Trophoblast cell (in vitro differentiated cells and primary cell): ENCODE results near the gene LTBR. TPM values are rescaled to one million over a fixed set of nuclear protein-coding genes. Genes with fewer than 3 reads are reported as not detected.
A peak's percentile ranks its signal among the peaks of the same experiment; 100 is the strongest.

Experiments
- DNase-seq, 2 donors: peaks; one replicate each; pipeline ENCODE4 v3.0.0-alpha.2; 2016
- H2AFZ ChIP-seq: 2 replicates; pipeline ENCODE4 v1.6.1; 2013; ENCODE audit warnings: low read length, moderate library complexity, mild to moderate bottlenecking; ENCODE audit not compliant: insufficient read depth, poor library complexity
- H2AK5ac ChIP-seq: 2 replicates; pipeline ENCODE4 v1.6.1; 2013; ENCODE audit warnings: mild to moderate bottlenecking, low read length
- H2BK120ac ChIP-seq: 2 replicates; pipeline ENCODE4 v1.6.1; 2013; ENCODE audit warnings: low read length, mild to moderate bottlenecking, moderate library complexity; ENCODE audit not compliant: insufficient read depth, poor library complexity
- H2BK12ac ChIP-seq: 2 replicates; pipeline ENCODE4 v1.6.1; 2013; ENCODE audit warnings: mild to moderate bottlenecking, low read length, moderate library complexity
- H2BK5ac ChIP-seq: 2 replicates; pipeline ENCODE4 v1.6.1; 2013; ENCODE audit warnings: low read length, low read depth, moderate library complexity, mild to moderate bottlenecking; ENCODE audit not compliant: poor library complexity
- H3K14ac ChIP-seq: 2 replicates; pipeline ENCODE4 v1.6.1; 2013; ENCODE audit warnings: mild to moderate bottlenecking, low read length
- H3K18ac ChIP-seq: 2 replicates; pipeline ENCODE4 v1.6.1; 2013; ENCODE audit warnings: mild to moderate bottlenecking, low read length
- H3K23ac ChIP-seq: 2 replicates; pipeline ENCODE4 v1.6.1; 2013; ENCODE audit warnings: low read length
- H3K27ac ChIP-seq: 2 replicates; pipeline ENCODE4 v1.5.1; 2013; ENCODE audit warnings: low read depth, mild to moderate bottlenecking, inconsistent platforms, low read length, moderate library complexity
- H3K27me3 ChIP-seq: 2 replicates; pipeline ENCODE4 v1.6.1; 2013; ENCODE audit warnings: inconsistent platforms, mild to moderate bottlenecking, low read length, moderate library complexity; ENCODE audit not compliant: insufficient read depth
- H3K36me3 ChIP-seq, 2 experiments: 1 replicate in 1 of 2; 2 replicates in 1 of 2; pipeline ENCODE4 v1.6.1; 2013; ENCODE audit warnings: low read length in 2 of 2, mild to moderate bottlenecking in 2 of 2, moderate library complexity in 1 of 2; ENCODE audit not compliant: insufficient read depth in 2 of 2, control insufficient read depth in 1 of 2
- H3K4ac ChIP-seq: 2 replicates; pipeline ENCODE4 v1.6.1; 2013; ENCODE audit warnings: low read depth, mild to moderate bottlenecking, low read length, moderate library complexity
- H3K4me1 ChIP-seq, 2 experiments: 1 replicate in 1 of 2; 2 replicates in 1 of 2; pipeline ENCODE4 v1.6.1; 2013; ENCODE audit warnings: low read length in 2 of 2, mild to moderate bottlenecking in 2 of 2, moderate library complexity in 1 of 2; ENCODE audit not compliant: insufficient read depth in 2 of 2, control insufficient read depth in 1 of 2
- H3K4me2 ChIP-seq: 2 replicates; pipeline ENCODE4 v1.6.1; 2013; ENCODE audit warnings: inconsistent platforms, mild to moderate bottlenecking, low read length, moderate library complexity
- H3K4me3 ChIP-seq: 2 replicates; pipeline ENCODE4 v1.5.1; 2013; ENCODE audit warnings: mild to moderate bottlenecking, low read depth, low read length, inconsistent platforms
- H3K79me1 ChIP-seq: one replicate; pipeline ENCODE4 v1.6.1; 2013; ENCODE audit warnings: low read length
- H3K79me2 ChIP-seq: 2 replicates; pipeline ENCODE4 v1.6.1; 2013; ENCODE audit warnings: low read length, mild to moderate bottlenecking; ENCODE audit not compliant: control insufficient read depth, insufficient read depth, poor library complexity
- H3K9ac ChIP-seq: 2 replicates; pipeline ENCODE4 v1.6.1; 2013; ENCODE audit warnings: mild to moderate bottlenecking, low read length
- H3K9me3 ChIP-seq: 2 replicates; pipeline ENCODE4 v1.6.1; 2013; ENCODE audit warnings: low read depth, mild to moderate bottlenecking, control low read depth, inconsistent platforms, low read length; ENCODE audit not compliant: insufficient read depth
- H4K12ac ChIP-seq: 2 replicates; pipeline ENCODE4 v1.6.1; 2013; ENCODE audit warnings: low read depth, mild to moderate bottlenecking, low read length, moderate library complexity
- H4K8ac ChIP-seq: 2 replicates; pipeline ENCODE4 v1.6.1; 2013; ENCODE audit warnings: low read depth, mild to moderate bottlenecking, low read length, moderate library complexity
- H4K91ac ChIP-seq: one replicate; pipeline ENCODE4 v1.6.1; 2013; ENCODE audit warnings: low read depth, mild to moderate bottlenecking, low read length, moderate library complexity
- WGBS: extraction: QIAGEN DNeasy Blood & Tissue Kit; methylation state at CpG from one replicate; pipeline ENCODE4 v1.1.7; 2013; ENCODE audit warnings: missing lambda C conversion rate; ENCODE audit not compliant: insufficient read length, insufficient coverage; ENCODE audit errors: extremely low coverage; 5-methylcytosine and 5-hydroxymethylcytosine counted together
- polyA plus RNA-seq: library from polyadenylated mRNA; stranded (reverse); fragments of 200-250 nt; gene quantifications from 2 replicates; pipeline ENCODE4 v1.2.3, GENCODE V29; 2013

The LTBR gene
- 34.3 and 34.8 TPM in 2 replicates for polyA plus RNA-seq

GRCh38 chr12:6383572-6384498 is at the start of gene LTBR:
Gene LTBR (plus strand): TSS chr12:6384162. CDS start chr12:6384359, 197 bp downstream.
- peak within 1 kb of the TSS; percentile 64 for H3K27ac ChIP-seq
- H3K4me2 ChIP-seq = peak within 1 kb of the TSS; percentile 59
- H3K9me3 ChIP-seq = no peaks in the 10 kb centered on the region
- peak within 1 kb of the TSS; percentile 96 for H3K18ac ChIP-seq
- H3K14ac ChIP-seq = peak within 1 kb of the TSS; percentile 96
- peaks cover 11% of the 10 kb centered on the region for H3K79me2 ChIP-seq
- peaks cover 7 to 11% of the 10 kb centered on the region in 2 experiments for H3K36me3 ChIP-seq
- H3K27me3 ChIP-seq = no peaks in the 10 kb centered on the region
- H3K9ac ChIP-seq = no peak within 1 kb of the TSS
- peak within 1 kb of the TSS; percentile 95 for H4K91ac ChIP-seq
- H2AFZ ChIP-seq = peak within 1 kb of the TSS; percentile 97
- no CpG with 5 or more reads among the region's 62 CpGs for WGBS
- peak within 1 kb of the TSS; percentile 97 for H4K8ac ChIP-seq
- H2BK5ac ChIP-seq = peak within 1 kb of the TSS; percentile 70
- DNase-seq = peak; percentile 96 to 97
- no peak within 1 kb of the TSS for H3K23ac ChIP-seq
- peak within 1 kb of the TSS; percentile 86 for H2BK12ac ChIP-seq
- peak within 1 kb of the TSS; percentile 84 for H3K4ac ChIP-seq
- peak within 1 kb of the TSS; percentile 96 for H2BK120ac ChIP-seq
- peak within 1 kb of the TSS; percentile 98 for H4K12ac ChIP-seq
- peak within 1 kb of the TSS; percentile 83 for H2AK5ac ChIP-seq
- peaks cover 18 to 20% of the 10 kb centered on the region in 2 experiments for H3K4me1 ChIP-seq
- peaks cover 17% of the 10 kb centered on the region for H3K79me1 ChIP-seq
- peak within 1 kb of the TSS; percentile 62 for H3K4me3 ChIP-seq

- Histone ChIP-seq H2AK5ac (no peak overlapping the region), H2BK12ac (no peak overlapping the region), H3K9ac (no peak overlapping the region), H2BK120ac (no peak overlapping the region), H3K27ac (no peak overlapping the region), H3K14ac (no peak overlapping the region), H3K4ac (no peak overlapping the region), H3K79me1 (peaks cover 20% of the 10 kb centered on the region), H4K12ac (no peak overlapping the region), H3K4me2 (no peak overlapping the region), H2BK5ac (no peak overlapping the region), H3K9me3 (peaks cover 1% of the 10 kb centered on the region), H3K4me1 (peaks cover 28 to 34% of the 10 kb centered on the region in 2 experiments), H3K36me3 (peaks cover 44 to 50% of the 10 kb centered on the region in 2 experiments), H4K8ac (no peak overlapping the region), H3K18ac (no peak overlapping the region), H3K23ac (no peak overlapping the region), H2AFZ (no peak overlapping the region), H3K27me3 (no peaks in the 10 kb centered on the region), H3K4me3 (no peak overlapping the region), H4K91ac (no peak overlapping the region), H3K79me2 (peaks cover 22% of the 10 kb centered on the region)
- no CpG with 5 or more reads among the region's 5 CpGs for WGBS
- DNase-seq = no peak
Measured at GRCh38 chr12:6334359-6334758, 49.6 kb upstream of the LTBR start.

GRCh38 chr12:6334940-6335450 is 49.0 kb upstream of the LTBR start:
- Histone ChIP-seq H4K91ac (no peak overlapping the region), H3K18ac (peak overlapping the region; percentile 8), H3K27ac (peak overlapping the region; percentile 93), H2BK120ac (no peak overlapping the region), H3K9me3 (peaks cover 1% of the 10 kb centered on the region), H2BK12ac (no peak overlapping the region), H3K4ac (peak overlapping the region; percentile 21), H4K12ac (no peak overlapping the region), H3K4me1 (peaks cover 33 to 40% of the 10 kb centered on the region in 2 experiments), H3K23ac (no peak overlapping the region), H2BK5ac (no peak overlapping the region), H3K27me3 (no peaks in the 10 kb centered on the region), H4K8ac (no peak overlapping the region), H3K14ac (no peak overlapping the region), H3K36me3 (peaks cover 38 to 43% of the 10 kb centered on the region in 2 experiments), H3K4me3 (no peak overlapping the region), H2AFZ (no peak overlapping the region), H3K4me2 (no peak overlapping the region), H2AK5ac (no peak overlapping the region), H3K79me2 (peaks cover 24% of the 10 kb centered on the region), H3K9ac (no peak overlapping the region), H3K79me1 (peaks cover 20% of the 10 kb centered on the region)
- no CpG with 5 or more reads among the region's 13 CpGs for WGBS
- DNase-seq = no peak

- Histone ChIP-seq H3K79me2 (peaks cover 28% of the 10 kb centered on the region), H3K27me3 (no peaks in the 10 kb centered on the region), H3K4ac (peak overlapping the region; percentile 81), H2BK120ac (peak overlapping the region; percentile 89), H3K4me2 (peak overlapping the region; percentile 58), H3K9ac (no peak overlapping the region), H3K4me3 (no peak overlapping the region), H4K12ac (peak overlapping the region; percentile 36), H2BK12ac (peak overlapping the region; percentile 61), H3K9me3 (no peaks in the 10 kb centered on the region), H3K36me3 (peaks cover 33 to 38% of the 10 kb centered on the region in 2 experiments), H3K79me1 (peaks cover 24% of the 10 kb centered on the region), H3K27ac (peak overlapping the region; percentile 93), H4K91ac (peak overlapping the region; percentile 97), H4K8ac (peak overlapping the region; percentile 85), H2BK5ac (peak overlapping the region; percentile 94), H3K23ac (no peak overlapping the region), H3K4me1 (peaks cover 33 to 44% of the 10 kb centered on the region in 2 experiments), H3K18ac (peak overlapping the region; percentile 93), H2AFZ (peak overlapping the region; percentile 42), H2AK5ac (peak overlapping the region; percentile 95), H3K14ac (peak overlapping the region; percentile 96)
- no CpG with 5 or more reads among the region's 11 CpGs for WGBS
- peak; percentile 73 to 79 for DNase-seq
Measured at GRCh38 chr12:6335451-6336078, 48.4 kb upstream of the LTBR start.
